LNCAP (cell line): Measurements from ENCODE around the gene AP1S3.

ENCODE experiments used
- CTCF ChIP-seq: fragments of 450-650 bp; IDR thresholded peaks from 2 replicates; pipeline ENCODE4 v1.5.1; 2017; ENCODE audit warnings: mild to moderate bottlenecking

AP1S3 gene

GRCh38 chr2:223873672-223874071, 36.3 kb upstream of the AP1S3 start:
- no peak for TF ChIP-seq CTCF

GRCh38 chr2:223870840-223871611, 33.6 kb upstream of the AP1S3 start:
- TF ChIP-seq CTCF: no peak

- TF ChIP-seq CTCF: no peak
Observed at GRCh38 chr2:223868005-223868404, 30.6 kb upstream of the AP1S3 start.

- TF ChIP-seq CTCF: no peak
Observed at GRCh38 chr2:223865907-223866508, 28.6 kb upstream of the AP1S3 start.

- TF ChIP-seq CTCF: no peak
Observed at GRCh38 chr2:223865124-223865523, 27.7 kb upstream of the AP1S3 start.

GRCh38 chr2:223863491-223863890, 26.1 kb upstream of the AP1S3 start:
- TF ChIP-seq CTCF: no peak

GRCh38 chr2:223860809-223861738, 23.7 kb upstream of the AP1S3 start:
- TF ChIP-seq CTCF: no peak
